Stomach smooth muscle (tissue), 2 donors: Measurements from ENCODE around the gene DCBLD1.

Experiments used
- H3K27ac ChIP-seq: one replicate; pipeline ENCODE4 v1.7.0; 2013; ENCODE audit warnings: mild to moderate bottlenecking, low read length, inconsistent platforms
- H3K27me3 ChIP-seq, 2 donors: one replicate each; pipeline ENCODE4 v1.7.0; 2013; ENCODE audit warnings: low read length in 2 of 2; ENCODE audit not compliant: insufficient read depth in 2 of 2, control insufficient read depth in 1 of 2
- H3K36me3 ChIP-seq, 2 donors: one replicate each; pipeline ENCODE4 v1.7.0; 2013; ENCODE audit warnings: low read length in 2 of 2; ENCODE audit not compliant: control insufficient read depth in 2 of 2, insufficient read depth in 2 of 2
- H3K4me1 ChIP-seq: one replicate; pipeline ENCODE4 v1.7.0; 2013; ENCODE audit warnings: low read length; ENCODE audit not compliant: control insufficient read depth, insufficient read depth
- H3K4me3 ChIP-seq, 2 donors: one replicate each; pipeline ENCODE4 v1.7.0; 2013; ENCODE audit warnings: low read length in 2 of 2
- H3K9ac ChIP-seq, 2 donors: one replicate each; pipeline ENCODE4 v1.7.0; 2013; ENCODE audit warnings: low read length in 2 of 2, mild to moderate bottlenecking in 1 of 2
- H3K9me3 ChIP-seq, 2 donors: one replicate each; pipeline ENCODE4 v1.7.0; 2013; ENCODE audit warnings: low read length in 2 of 2; ENCODE audit not compliant: control insufficient read depth in 2 of 2
- donor health status: healthy.
- donor health status: Pancreatic carcinoma.

The DCBLD1 gene

DNA sequence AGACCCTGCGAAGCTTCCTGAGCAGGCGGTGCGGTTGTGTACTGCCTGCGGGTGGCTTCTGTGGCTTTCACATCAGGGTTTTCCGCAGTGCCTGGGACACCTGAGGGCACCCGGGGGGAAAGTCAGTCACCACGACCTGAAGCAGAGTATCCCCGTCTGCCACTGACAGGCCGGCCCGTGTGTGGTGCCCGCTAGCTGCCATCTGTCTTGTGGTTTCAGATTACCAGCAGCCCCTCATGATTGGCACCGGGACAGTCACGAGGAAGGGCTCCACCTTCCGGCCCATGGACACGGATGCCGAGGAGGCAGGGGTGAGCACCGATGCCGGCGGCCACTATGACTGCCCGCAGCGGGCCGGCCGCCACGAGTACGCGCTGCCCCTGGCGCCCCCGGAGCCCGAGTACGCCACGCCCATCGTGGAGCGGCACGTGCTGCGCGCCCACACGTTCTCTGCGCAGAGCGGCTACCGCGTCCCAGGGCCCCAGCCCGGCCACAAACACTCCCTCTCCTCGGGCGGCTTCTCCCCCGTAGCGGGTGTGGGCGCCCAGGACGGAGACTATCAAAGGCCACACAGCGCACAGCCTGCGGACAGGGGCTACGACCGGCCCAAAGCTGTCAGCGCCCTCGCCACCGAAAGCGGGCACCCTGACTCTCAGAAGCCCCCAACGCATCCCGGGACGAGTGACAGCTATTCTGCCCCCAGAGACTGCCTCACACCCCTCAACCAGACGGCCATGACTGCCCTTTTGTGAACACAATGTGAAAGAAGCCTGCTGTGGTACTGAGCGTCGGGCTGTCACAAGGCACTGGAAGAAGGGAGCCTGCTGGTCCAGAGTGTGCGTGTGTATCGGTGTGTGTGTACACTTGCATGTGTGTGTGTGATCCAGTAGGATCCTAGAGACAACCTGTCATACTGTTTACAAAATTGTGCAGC is 65.5 kb downstream of the DCBLD1 start:
- H3K9ac ChIP-seq = peak overlapping the region; percentile 55 to 58
- H3K27ac ChIP-seq = no peak overlapping the region
- H3K4me3 ChIP-seq = peak overlapping the region; percentile 74 to 76
- peaks cover 12% of the 10 kb centered on the region for H3K4me1 ChIP-seq
- no peaks in the 10 kb centered on the region for H3K9me3 ChIP-seq
- peaks cover 0 to 3% of the 10 kb centered on the region in 2 donors for H3K36me3 ChIP-seq
- no peaks in the 10 kb centered on the region for H3K27me3 ChIP-seq

DNA sequence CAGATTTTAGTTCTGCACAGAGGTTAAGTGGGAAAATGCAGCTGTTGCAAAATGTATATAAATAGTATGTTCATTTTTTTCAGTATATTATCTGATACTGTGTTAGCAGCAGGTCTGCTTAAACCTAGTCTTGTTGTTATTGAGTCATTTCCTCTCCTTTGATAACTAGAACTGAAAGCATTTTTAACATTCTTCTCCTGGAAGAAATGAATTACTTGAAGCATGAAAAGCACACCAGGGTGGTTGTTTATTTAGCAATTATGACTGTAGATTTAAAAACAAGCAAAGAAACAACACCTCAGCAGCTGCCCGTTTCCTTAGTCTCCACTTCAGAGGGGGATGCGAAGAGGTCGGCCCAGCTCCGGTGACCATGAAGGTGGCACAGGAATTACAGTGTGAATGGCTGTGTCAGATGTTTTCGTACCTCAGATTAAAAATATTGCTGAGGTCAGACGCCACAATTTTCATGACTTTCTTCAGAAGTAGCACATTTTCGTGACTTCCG is 66.4 kb downstream of the DCBLD1 start:
- no peak overlapping the region for H3K27ac ChIP-seq
- no peaks in the 10 kb centered on the region for H3K27me3 ChIP-seq
- no peak overlapping the region for H3K4me3 ChIP-seq
- peaks cover 12% of the 10 kb centered on the region for H3K4me1 ChIP-seq
- H3K9ac ChIP-seq = no peak overlapping the region
- peaks cover 0 to 3% of the 10 kb centered on the region in 2 donors for H3K36me3 ChIP-seq
- no peaks in the 10 kb centered on the region for H3K9me3 ChIP-seq

DNA sequence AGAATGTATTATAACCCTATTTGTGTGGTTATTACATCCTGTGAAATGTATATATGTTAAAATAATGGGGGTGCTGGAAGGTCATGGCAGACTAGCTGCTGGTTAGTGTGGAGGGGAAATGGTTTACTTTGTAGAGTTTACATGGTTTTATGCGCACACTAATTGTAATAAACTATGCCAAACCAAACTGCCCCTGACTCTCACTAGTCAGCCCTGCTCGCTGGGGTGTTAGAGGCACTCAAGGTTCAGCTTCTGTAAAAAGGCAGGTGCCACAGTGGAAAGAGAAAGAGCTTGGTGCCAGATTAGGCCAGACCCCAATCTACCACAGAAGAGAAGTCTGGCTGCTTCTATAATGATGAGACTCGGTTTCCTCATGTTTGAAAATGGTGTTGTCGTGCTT is 67.1 kb downstream of the DCBLD1 start:
- H3K9ac ChIP-seq = no peak overlapping the region
- H3K27me3 ChIP-seq = no peaks in the 10 kb centered on the region
- H3K9me3 ChIP-seq = no peaks in the 10 kb centered on the region
- H3K4me1 ChIP-seq = peaks cover 12% of the 10 kb centered on the region
- no peak overlapping the region for H3K4me3 ChIP-seq
- H3K27ac ChIP-seq = no peak overlapping the region
- H3K36me3 ChIP-seq = peaks cover 0 to 3% of the 10 kb centered on the region in 2 donors

DNA sequence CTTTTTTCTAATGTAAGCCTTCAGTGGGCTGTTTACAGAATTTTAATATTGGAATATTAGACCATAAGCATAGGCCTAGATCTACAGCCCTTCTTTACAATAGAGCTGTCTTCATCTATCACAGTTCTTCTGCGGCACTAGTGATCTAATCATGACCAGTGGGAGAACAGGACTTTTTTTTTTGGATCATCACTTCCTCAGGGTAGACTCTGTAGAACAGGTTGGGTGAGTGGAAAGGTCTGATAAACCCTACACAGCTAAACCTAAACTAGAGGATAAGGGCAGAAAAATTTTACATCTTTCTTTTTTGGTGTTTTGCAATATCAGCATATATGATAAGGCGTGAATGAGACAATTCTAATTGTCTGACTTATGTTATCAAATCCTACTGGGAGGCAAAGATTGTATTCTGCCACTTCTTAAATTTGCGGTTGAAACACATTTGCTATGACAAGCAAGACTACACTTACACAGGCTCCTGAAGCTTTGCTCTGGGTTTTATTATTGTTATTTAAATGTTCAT is 67.7 kb downstream of the DCBLD1 start:
- Histone ChIP-seq H3K4me3 (no peak overlapping the region), H3K27me3 (no peaks in the 10 kb centered on the region), H3K4me1 (peaks cover 12% of the 10 kb centered on the region), H3K9me3 (no peaks in the 10 kb centered on the region), H3K27ac (no peak overlapping the region), H3K36me3 (peaks cover 0 to under 1% of the 10 kb centered on the region in 2 donors), H3K9ac (no peak overlapping the region)

DNA sequence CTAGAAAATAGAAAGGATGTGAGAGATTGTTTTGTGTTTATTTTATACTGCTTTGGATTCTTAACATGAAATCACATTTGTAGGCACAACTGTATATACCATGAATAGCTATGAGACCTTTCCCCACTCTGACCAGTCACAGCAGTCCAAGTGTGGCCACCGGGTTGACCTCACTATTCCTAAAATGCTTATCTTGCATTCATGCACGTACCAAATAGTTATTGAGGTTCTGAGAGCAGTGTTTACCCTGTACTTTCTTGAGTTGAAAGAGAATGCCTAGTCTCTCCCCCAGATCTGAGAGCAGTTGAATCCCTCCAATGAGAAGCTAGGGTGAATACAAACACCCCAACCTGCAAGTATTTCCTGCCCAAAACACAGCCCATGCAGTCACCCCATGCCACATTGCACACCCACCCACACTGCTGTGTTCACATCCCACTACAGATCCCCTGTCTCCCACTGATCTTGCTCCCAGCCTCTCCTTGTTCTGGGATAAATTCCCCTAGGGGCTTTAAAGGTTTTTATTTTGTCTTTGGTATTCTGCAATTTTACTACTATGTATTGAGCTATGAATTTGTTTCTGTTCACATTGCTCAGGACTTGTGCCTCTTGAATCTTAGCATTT is 68.3 kb downstream of the DCBLD1 start:
- H3K27ac ChIP-seq = no peak overlapping the region

DNA sequence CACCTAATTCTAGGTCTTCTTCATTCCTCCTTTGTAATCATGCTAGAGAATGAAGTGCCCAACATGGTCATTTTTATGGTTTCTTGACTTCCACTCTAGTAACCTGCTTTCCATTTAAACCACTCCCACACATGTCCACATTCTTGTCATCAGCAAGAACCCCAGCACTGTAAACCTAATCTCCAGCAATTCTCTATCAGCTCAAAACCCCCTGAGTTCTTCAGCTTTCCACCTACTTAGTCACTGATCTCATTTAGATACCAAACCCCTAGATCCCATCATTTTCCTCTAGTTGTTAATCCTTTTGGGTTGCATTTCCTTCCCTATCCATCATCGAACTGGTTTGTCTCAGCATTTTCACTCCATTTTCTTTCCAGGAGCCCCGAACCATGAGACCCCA is 70.1 kb downstream of the DCBLD1 start:
- H3K27me3 ChIP-seq = no peaks in the 10 kb centered on the region

More for the DNA sequence above, 68.3 kb downstream of the DCBLD1 start:
- no peaks in the 10 kb centered on the region for H3K36me3 ChIP-seq
- no peaks in the 10 kb centered on the region for H3K9me3 ChIP-seq
- H3K27me3 ChIP-seq = no peaks in the 10 kb centered on the region
- no peak overlapping the region for H3K9ac ChIP-seq
- peaks cover 12% of the 10 kb centered on the region for H3K4me1 ChIP-seq
- no peak overlapping the region for H3K4me3 ChIP-seq

DNA sequence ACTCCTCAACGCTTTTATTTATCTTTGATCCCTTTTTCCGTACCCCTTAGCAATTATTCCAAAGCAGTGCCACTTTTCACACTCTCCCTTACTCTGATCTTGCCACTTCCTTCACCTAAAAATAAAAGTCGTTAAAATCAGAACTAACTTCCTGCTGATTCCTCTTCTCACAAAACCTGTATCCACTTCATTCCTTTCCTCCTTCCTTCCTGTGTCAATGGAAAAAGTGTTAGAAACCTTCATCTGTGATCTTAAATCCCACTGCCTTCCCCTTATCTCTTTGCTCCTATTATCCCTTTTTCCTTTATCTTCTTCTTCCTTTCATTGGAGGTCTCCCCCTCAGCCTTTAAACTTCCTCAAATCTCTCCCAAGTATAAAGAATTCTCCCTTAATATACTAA is 70.7 kb downstream of the DCBLD1 start:
- H3K4me1 ChIP-seq = peaks cover 4% of the 10 kb centered on the region
- H3K4me3 ChIP-seq = no peak overlapping the region
- no peaks in the 10 kb centered on the region for H3K9me3 ChIP-seq
- no peak overlapping the region for H3K27ac ChIP-seq
- H3K9ac ChIP-seq = no peak overlapping the region
- no peaks in the 10 kb centered on the region for H3K27me3 ChIP-seq
- no peaks in the 10 kb centered on the region for H3K36me3 ChIP-seq

More for the DNA sequence above, 70.1 kb downstream of the DCBLD1 start:
- H3K4me3 ChIP-seq = no peak overlapping the region
- H3K9me3 ChIP-seq = no peaks in the 10 kb centered on the region
- no peak overlapping the region for H3K9ac ChIP-seq
- H3K36me3 ChIP-seq = no peaks in the 10 kb centered on the region
- no peak overlapping the region for H3K27ac ChIP-seq
- peaks cover 9% of the 10 kb centered on the region for H3K4me1 ChIP-seq

DNA sequence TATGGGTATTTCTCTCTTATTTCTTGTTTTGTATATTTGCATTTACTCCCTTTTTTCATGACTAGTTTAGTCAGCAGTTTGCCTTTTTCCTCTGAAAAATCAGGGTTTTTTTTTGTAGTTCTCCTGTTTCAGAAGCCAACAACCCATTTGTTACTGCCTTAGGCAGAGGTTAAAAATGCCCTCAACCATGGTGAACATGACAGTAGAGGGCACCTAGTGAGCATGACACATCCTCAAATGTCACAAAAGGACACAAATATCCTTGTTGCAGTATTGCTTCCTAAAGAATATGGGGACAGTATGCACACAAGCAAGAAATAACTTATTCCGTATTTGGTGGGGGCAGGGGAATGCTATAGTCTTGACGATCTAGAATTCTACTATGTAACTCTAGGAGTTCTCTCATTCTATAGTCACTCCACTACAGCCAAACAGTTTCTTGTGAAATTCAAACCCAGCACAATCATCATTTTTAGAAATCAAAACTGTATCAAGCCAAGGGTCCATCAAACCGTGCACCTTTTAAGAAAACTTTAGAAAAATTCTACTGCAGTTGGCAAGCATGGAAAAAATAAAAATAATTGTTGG is 72.9 kb downstream of the DCBLD1 start:
- Histone ChIP-seq H3K4me1 (no peaks in the 10 kb centered on the region), H3K4me3 (no peak overlapping the region)

DNA sequence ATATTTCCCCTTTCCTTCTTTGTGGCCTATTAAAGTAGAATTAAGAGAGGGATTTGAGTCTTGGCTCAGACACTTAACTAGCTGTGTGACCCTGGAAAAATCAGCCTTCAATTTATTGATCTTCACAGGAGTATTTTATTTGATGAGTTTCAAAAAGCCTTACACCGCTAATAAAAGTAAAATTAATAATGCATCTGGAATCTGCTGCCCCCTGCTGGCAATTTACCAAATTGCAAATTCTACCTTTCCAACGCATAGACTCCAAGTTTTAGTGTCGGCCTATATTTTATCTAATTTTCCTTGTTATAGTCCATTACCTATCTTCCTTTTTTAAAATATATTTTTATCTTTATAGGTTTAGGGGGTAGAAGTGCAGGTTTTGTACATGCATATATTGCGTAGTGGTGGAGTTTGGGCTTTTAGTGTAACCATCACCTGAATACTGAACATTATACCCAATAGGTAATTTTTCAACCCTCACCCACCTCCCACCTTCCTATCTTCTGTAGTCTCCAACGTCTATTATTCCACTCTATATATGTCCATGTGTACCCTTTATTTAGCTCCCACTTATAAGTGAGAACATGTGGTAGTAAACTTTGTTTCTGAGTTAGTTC is 73.5 kb downstream of the DCBLD1 start:
- H3K27ac ChIP-seq = no peak overlapping the region
- H3K36me3 ChIP-seq = peaks cover 0 to 6% of the 10 kb centered on the region in 2 donors
- H3K9me3 ChIP-seq = no peaks in the 10 kb centered on the region
- H3K4me3 ChIP-seq = no peak overlapping the region
- H3K4me1 ChIP-seq = no peaks in the 10 kb centered on the region
- no peaks in the 10 kb centered on the region for H3K27me3 ChIP-seq
- H3K9ac ChIP-seq = no peak overlapping the region

More for the DNA sequence above, 72.9 kb downstream of the DCBLD1 start:
- Histone ChIP-seq H3K27ac (no peak overlapping the region), H3K36me3 (peaks cover 0 to under 1% of the 10 kb centered on the region in 2 donors), H3K9ac (no peak overlapping the region), H3K9me3 (no peaks in the 10 kb centered on the region), H3K27me3 (no peaks in the 10 kb centered on the region)

DNA sequence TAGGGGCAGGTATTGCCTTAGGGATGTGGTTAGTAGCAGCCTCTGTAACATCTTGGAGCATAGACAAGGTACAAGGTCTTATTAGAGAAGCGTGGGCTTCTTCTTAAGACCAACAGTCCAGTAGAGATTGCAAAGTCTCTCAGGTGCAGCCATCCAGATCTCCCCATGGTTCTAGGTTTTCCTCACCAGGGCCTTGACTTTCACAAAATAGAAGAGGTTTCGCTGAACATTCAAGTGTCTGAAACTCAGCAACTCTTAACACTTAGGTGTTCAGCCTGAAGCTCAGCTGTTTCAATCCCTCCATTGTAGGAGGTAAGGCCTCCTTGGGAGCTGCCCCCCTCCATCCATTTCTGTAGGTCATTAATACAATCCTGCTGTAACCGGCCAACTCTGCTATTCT is 75.5 kb downstream of the DCBLD1 start:
- H3K9ac ChIP-seq = no peak overlapping the region
- H3K9me3 ChIP-seq = no peaks in the 10 kb centered on the region
- H3K4me3 ChIP-seq = no peak overlapping the region
- peaks cover 3 to 12% of the 10 kb centered on the region in 2 donors for H3K36me3 ChIP-seq
- no peak overlapping the region for H3K27ac ChIP-seq
- H3K4me1 ChIP-seq = no peaks in the 10 kb centered on the region
- H3K27me3 ChIP-seq = no peaks in the 10 kb centered on the region
